HCT116 (cell line): Measurements from ENCODE around the gene TMEM74B. TPM values are rescaled to one million over a fixed set of nuclear protein-coding genes. Genes with fewer than 3 reads are reported as not detected.

Experiments
- ATAC-seq: fragments of 200-7000 bp; cut with Tn5 transposase; 2 replicates; pipeline ENCODE4 v1.9.1; 2020; ENCODE audit warnings: mild to moderate bottlenecking, moderate library complexity
- BruUV-seq: library from RNA; stranded (reverse); fragments of 400-500 nt; replicated peaks from 2 replicates; lab custom pipeline; 2021; lab: Mats Ljungman, UMichigan
- CTCF ChIA-PET: fragments of 300-600 bp; sonication (Branson Sonifier 250); formaldehyde crosslinking; loops from one replicate; lab custom pipeline; 2021; ENCODE audit warnings: antibody characterized with exemption; lab: Charles Lee
- POLR2A ChIA-PET: fragments of 300-600, 350-600 bp; sonication (Branson Sonifier 250); formaldehyde crosslinking; loops from one replicate; lab custom pipeline; 2021; ENCODE audit warnings: antibody characterized with exemption; lab: Charles Lee
- RAD21 ChIA-PET, 2 experiments: fragments of 300-600 bp; sonication (Branson Sonifier 250); formaldehyde crosslinking; loops; one replicate each; lab custom pipeline; 2023; ENCODE audit warnings: low total read pairs in 2 of 2; ENCODE audit not compliant: uncharacterized antibody in 2 of 2, unreplicated experiment in 2 of 2, low non-redundant PET in 1 of 2; lab: Charles Lee
- DNase-seq: peaks from one replicate; pipeline ENCODE4 v3.0.0-alpha.2; 2010; ENCODE audit warnings: low read depth, low spot score
- H2AFZ ChIP-seq: fragments of 200-600 bp; shearing (Covaris generic), sonication (generic); 2 replicates; pipeline ENCODE4 v1.6.1; 2017; ENCODE audit warnings: low read depth, mixed run types, mixed read lengths, antibody characterized with exemption, low read length; ENCODE audit not compliant: poor library complexity, severe bottlenecking
- H3K27ac ChIP-seq: 2 replicates; pipeline ENCODE4 v1.5.1; 2012; ENCODE audit warnings: low read depth, low read length
- H3K27me3 ChIP-seq: fragments of 200-600 bp; sonication (generic); 2 replicates; pipeline ENCODE4 v1.6.1; 2016; ENCODE audit warnings: mixed run types, low read length, mixed read lengths; ENCODE audit not compliant: insufficient read depth
- H3K36me3 ChIP-seq, 2 experiments: fragments of 200-500 bp in 1 of 2; fragments of 200-600 bp in 1 of 2; sonication (Bioruptor generic) in 1 of 2; sonication (generic) in 1 of 2; 2 replicates each; pipeline versions ENCODE4 v1.5.1 to v1.6.1; 2014 to 2016; ENCODE audit warnings: low read length in 2 of 2, inconsistent platforms in 1 of 2, mixed read lengths in 1 of 2, mixed run types in 1 of 2; ENCODE audit not compliant: insufficient read depth in 2 of 2, control insufficient read depth in 1 of 2
- H3K4me1 ChIP-seq, 2 experiments: fragments of 200-600 bp in 1 of 2; sonication (generic) in 1 of 2; 2 replicates each; pipeline versions ENCODE4 v1.5.1 to v1.6.1; 2012 to 2017; ENCODE audit warnings: low read length in 2 of 2, inconsistent platforms in 1 of 2, mild to moderate bottlenecking in 1 of 2, mixed read lengths in 1 of 2, mixed run types in 1 of 2, moderate library complexity in 1 of 2; ENCODE audit not compliant: insufficient read depth in 2 of 2, control insufficient read depth in 1 of 2
- H3K4me2 ChIP-seq: fragments of 200-600 bp; sonication (generic); 2 replicates; pipeline ENCODE4 v1.6.1; 2017; ENCODE audit warnings: mixed run types, low read length, mixed read lengths
- H3K4me3 ChIP-seq, 2 experiments: fragments of 200-600 bp in 1 of 2; sonication (generic) in 1 of 2; replicated peaks in 1 of 2; 2 replicates each; pipeline ENCODE4 v1.5.1; 2011 to 2016; ENCODE audit warnings: low read length in 2 of 2, control low read depth in 1 of 2, low read depth in 1 of 2, mild to moderate bottlenecking in 1 of 2, mixed read lengths in 1 of 2, mixed run types in 1 of 2
- H3K79me2 ChIP-seq: fragments of 200-600 bp; sonication (generic); 2 replicates; pipeline ENCODE4 v1.6.1; 2017; ENCODE audit warnings: mild to moderate bottlenecking, mixed run types, low read length, moderate library complexity, mixed read lengths; ENCODE audit not compliant: insufficient read depth
- H3K9ac ChIP-seq: fragments of 200-600 bp; sonication (generic); 2 replicates; pipeline ENCODE4 v1.6.1; 2016; ENCODE audit warnings: low read length, mixed read lengths
- H3K9me2 ChIP-seq: fragments of 200-600 bp; sonication (generic), shearing (Covaris generic); 2 replicates; pipeline ENCODE4 v1.6.1; 2017; ENCODE audit warnings: mixed run types, mild to moderate bottlenecking, moderate library complexity; ENCODE audit not compliant: insufficient read depth
- H3K9me3 ChIP-seq, 2 experiments: fragments of 200-500 bp in 1 of 2; fragments of 200-600 bp in 1 of 2; sonication (Bioruptor generic) in 1 of 2; sonication (generic) in 1 of 2; 2 replicates each; pipeline ENCODE4 v1.6.1; 2014 to 2017; ENCODE audit warnings: low read length in 2 of 2, mixed read lengths in 2 of 2, inconsistent platforms in 1 of 2, low read depth in 1 of 2, mild to moderate bottlenecking in 1 of 2, mixed run types in 1 of 2, moderate library complexity in 1 of 2; ENCODE audit not compliant: control insufficient read depth in 1 of 2, insufficient read depth in 1 of 2
- H4K20me1 ChIP-seq: fragments of 200-600 bp; sonication (generic), shearing (Covaris generic); 2 replicates; pipeline ENCODE4 v1.6.1; 2017; ENCODE audit warnings: mixed run types, mild to moderate bottlenecking, moderate library complexity; ENCODE audit not compliant: insufficient read depth
- CBX3 ChIP-seq: IDR thresholded peaks from 2 replicates; pipeline ENCODE4 v1.6.1; 2012; ENCODE audit warnings: low read depth
- EGR1 ChIP-seq: IDR thresholded peaks from 2 replicates; pipeline ENCODE4 v1.6.1; 2012; ENCODE audit warnings: low read depth
- EZH2phosphoT487 ChIP-seq: fragments of 200-600 bp; IDR thresholded peaks from 2 replicates; pipeline ENCODE4 v1.6.1; 2018; ENCODE audit warnings: antibody characterized with exemption, borderline replicate concordance
- FOSL1 ChIP-seq: IDR thresholded peaks from 2 replicates; pipeline ENCODE4 v1.6.1; 2012; ENCODE audit warnings: low read depth
- JUND ChIP-seq: IDR thresholded peaks from 2 replicates; pipeline ENCODE4 v1.6.1; 2012
- POLR2A ChIP-seq: IDR thresholded peaks from 2 replicates; pipeline ENCODE4 v1.7.0; 2011; ENCODE audit warnings: borderline replicate concordance; ENCODE audit not compliant: insufficient read depth, insufficient read length; ENCODE audit errors: extremely low read depth
- SRF ChIP-seq: IDR thresholded peaks from 2 replicates; pipeline ENCODE4 v1.6.1; 2012; ENCODE audit warnings: low read depth
- YY1 ChIP-seq: IDR thresholded peaks from 2 replicates; pipeline ENCODE4 v1.6.1; 2011; ENCODE audit warnings: low read length, low read depth, moderate library complexity, mild to moderate bottlenecking; ENCODE audit not compliant: insufficient replicate concordance; ENCODE audit errors: extremely low read depth
- ZFX ChIP-seq: fragments of 450-650 bp; IDR thresholded peaks from 2 replicates; pipeline ENCODE4 v1.6.1; 2017
- intact Hi-C: fragments of 100-400 bp; cut with micrococcal nuclease; formaldehyde crosslinking; loops from 2 replicates; pipeline ENCODE4 v1.10.0; 2022
- total RNA-seq: library from RNA; stranded (reverse); gene quantifications from one replicate; pipeline ENCODE4 v1.2.1, GENCODE V29; 2021; ENCODE audit not compliant: unreplicated experiment
- TF ChIP-seq, protein P1 (sequence below): IDR thresholded peaks from 2 replicates; pipeline ENCODE4 v1.6.1; 2012
- TF ChIP-seq, protein P2 (sequence below): IDR thresholded peaks from 2 replicates; pipeline ENCODE4 v1.6.1; 2011; ENCODE audit warnings: mild to moderate bottlenecking, low read length, moderate library complexity; ENCODE audit not compliant: insufficient replicate concordance; ENCODE audit errors: extremely low read depth
- TF ChIP-seq, protein P3 (sequence below): IDR thresholded peaks from 2 replicates; pipeline ENCODE4 v1.6.1; 2012
- TF ChIP-seq, protein P4 (sequence below): IDR thresholded peaks from 2 replicates; pipeline ENCODE4 v1.6.1; 2012; ENCODE audit warnings: low read depth

Gene TMEM74B
- total RNA-seq, 1 experiment from 2014 or later, result 25.7 TPM

DNA sequence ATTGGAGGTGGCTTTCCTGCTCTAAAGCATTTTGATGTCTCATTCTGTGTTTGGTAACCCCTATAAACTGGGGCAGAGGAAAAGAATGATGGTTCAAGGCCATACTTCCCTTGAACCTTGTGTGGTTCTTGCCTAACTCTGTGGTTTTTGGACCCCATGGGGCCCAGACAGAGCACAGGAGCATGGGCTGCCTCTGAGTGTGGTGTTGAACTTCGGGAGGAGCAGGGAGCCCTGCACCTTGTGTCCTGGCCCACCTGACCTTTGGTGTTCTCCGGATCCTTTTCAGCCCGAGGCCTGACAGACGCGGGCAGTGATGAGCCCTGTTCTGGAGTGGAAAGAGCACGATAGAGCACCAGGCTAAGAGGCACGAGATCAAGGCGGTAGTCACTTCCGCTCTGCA, 18.8 kb downstream of the TMEM74B start:
- H3K4me2 ChIP-seq, result no peak overlapping the region
- intact Hi-C loops, result no loop called here
- POLR2A ChIA-PET, result no interaction called here
- no peaks in the 10 kb centered on the region for H3K79me2 ChIP-seq
- BruUV-seq, result no TSS peak
- CTCF ChIA-PET, result no interaction called here
- TF ChIP-seq EGR1 (no peak), JUND (no peak)
- no peak overlapping the region for H3K9ac ChIP-seq
- H2AFZ ChIP-seq, result no peak overlapping the region
- no peak overlapping the region for H3K4me3 ChIP-seq
- H3K9me2 ChIP-seq, result no peaks in the 10 kb centered on the region
- no peaks in the 10 kb centered on the region for H4K20me1 ChIP-seq
- no peaks in the 10 kb centered on the region for H3K27me3 ChIP-seq
- RAD21 ChIA-PET, result no interaction called here
- H3K9me3 ChIP-seq, result no peaks in the 10 kb centered on the region
- DNase-seq (no peak), ATAC-seq (no peak)
- H3K27ac ChIP-seq, result no peak overlapping the region
- H3K36me3 ChIP-seq, result peaks cover 32 to 61% of the 10 kb centered on the region in 2 experiments
- no peaks in the 10 kb centered on the region for H3K4me1 ChIP-seq

DNA sequence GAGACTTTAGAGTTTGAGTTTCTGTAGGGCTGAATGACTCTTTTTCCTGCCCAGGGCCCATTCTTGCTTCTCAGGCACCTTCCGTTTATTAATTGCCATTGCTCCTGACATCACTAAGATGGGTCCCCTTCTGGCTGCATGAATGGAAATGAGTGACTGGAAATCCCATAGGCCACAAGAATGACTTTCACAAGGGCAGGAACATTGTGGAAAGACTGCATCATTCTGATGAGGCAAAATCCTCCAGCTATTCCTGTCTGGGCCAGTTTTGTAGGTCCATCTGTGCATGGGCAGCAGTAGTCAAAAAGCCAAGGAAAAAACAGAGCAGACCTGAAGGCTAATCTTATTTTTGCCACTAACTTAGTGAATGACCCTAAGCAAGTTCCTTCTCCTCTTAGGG, 19.3 kb downstream of the TMEM74B start:
- Histone ChIP-seq H3K9me3 (no peaks in the 10 kb centered on the region), H3K9ac (no peak overlapping the region), H3K4me3 (no peak overlapping the region), H2AFZ (no peak overlapping the region), H3K4me2 (no peak overlapping the region), H3K79me2 (no peaks in the 10 kb centered on the region; the same call in 1 of the 2 replicates), H3K27ac (no peak overlapping the region), H3K9me2 (no peaks in the 10 kb centered on the region), H3K27me3 (no peaks in the 10 kb centered on the region), H3K4me1 (no peaks in the 10 kb centered on the region), H4K20me1 (no peaks in the 10 kb centered on the region), H3K36me3 (peaks cover 32 to 59% of the 10 kb centered on the region in 2 experiments)
- intact Hi-C loops, result no loop called here
- ChIA-PET RAD21 (no interaction called here), POLR2A (no interaction called here), CTCF (no interaction called here)
- BruUV-seq, result no TSS peak
- DNase-seq (no peak), ATAC-seq (no peak)
- TF ChIP-seq YY1 (no peak), FOSL1 (no peak), JUND (no peak), ZFX (no peak), SRF (no peak), POLR2A (no peak), CBX3 (no peak), EZH2phosphoT487 (no peak)
- TF ChIP-seq, protein P1, sequence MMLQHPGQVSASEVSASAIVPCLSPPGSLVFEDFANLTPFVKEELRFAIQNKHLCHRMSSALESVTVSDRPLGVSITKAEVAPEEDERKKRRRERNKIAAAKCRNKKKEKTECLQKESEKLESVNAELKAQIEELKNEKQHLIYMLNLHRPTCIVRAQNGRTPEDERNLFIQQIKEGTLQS, result no peak
- TF ChIP-seq, protein P2, sequence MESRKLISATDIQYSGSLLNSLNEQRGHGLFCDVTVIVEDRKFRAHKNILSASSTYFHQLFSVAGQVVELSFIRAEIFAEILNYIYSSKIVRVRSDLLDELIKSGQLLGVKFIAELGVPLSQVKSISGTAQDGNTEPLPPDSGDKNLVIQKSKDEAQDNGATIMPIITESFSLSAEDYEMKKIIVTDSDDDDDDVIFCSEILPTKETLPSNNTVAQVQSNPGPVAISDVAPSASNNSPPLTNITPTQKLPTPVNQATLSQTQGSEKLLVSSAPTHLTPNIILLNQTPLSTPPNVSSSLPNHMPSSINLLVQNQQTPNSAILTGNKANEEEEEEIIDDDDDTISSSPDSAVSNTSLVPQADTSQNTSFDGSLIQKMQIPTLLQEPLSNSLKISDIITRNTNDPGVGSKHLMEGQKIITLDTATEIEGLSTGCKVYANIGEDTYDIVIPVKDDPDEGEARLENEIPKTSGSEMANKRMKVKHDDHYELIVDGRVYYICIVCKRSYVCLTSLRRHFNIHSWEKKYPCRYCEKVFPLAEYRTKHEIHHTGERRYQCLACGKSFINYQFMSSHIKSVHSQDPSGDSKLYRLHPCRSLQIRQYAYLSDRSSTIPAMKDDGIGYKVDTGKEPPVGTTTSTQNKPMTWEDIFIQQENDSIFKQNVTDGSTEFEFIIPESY, result no peak
- TF ChIP-seq, protein P3, sequence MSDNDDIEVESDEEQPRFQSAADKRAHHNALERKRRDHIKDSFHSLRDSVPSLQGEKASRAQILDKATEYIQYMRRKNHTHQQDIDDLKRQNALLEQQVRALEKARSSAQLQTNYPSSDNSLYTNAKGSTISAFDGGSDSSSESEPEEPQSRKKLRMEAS, result no peak
- TF ChIP-seq, protein P4, sequence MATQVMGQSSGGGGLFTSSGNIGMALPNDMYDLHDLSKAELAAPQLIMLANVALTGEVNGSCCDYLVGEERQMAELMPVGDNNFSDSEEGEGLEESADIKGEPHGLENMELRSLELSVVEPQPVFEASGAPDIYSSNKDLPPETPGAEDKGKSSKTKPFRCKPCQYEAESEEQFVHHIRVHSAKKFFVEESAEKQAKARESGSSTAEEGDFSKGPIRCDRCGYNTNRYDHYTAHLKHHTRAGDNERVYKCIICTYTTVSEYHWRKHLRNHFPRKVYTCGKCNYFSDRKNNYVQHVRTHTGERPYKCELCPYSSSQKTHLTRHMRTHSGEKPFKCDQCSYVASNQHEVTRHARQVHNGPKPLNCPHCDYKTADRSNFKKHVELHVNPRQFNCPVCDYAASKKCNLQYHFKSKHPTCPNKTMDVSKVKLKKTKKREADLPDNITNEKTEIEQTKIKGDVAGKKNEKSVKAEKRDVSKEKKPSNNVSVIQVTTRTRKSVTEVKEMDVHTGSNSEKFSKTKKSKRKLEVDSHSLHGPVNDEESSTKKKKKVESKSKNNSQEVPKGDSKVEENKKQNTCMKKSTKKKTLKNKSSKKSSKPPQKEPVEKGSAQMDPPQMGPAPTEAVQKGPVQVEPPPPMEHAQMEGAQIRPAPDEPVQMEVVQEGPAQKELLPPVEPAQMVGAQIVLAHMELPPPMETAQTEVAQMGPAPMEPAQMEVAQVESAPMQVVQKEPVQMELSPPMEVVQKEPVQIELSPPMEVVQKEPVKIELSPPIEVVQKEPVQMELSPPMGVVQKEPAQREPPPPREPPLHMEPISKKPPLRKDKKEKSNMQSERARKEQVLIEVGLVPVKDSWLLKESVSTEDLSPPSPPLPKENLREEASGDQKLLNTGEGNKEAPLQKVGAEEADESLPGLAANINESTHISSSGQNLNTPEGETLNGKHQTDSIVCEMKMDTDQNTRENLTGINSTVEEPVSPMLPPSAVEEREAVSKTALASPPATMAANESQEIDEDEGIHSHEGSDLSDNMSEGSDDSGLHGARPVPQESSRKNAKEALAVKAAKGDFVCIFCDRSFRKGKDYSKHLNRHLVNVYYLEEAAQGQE, result no peak
